Mesodermal cell (in vitro differentiated cells): ENCODE results near the gene RAB31.

Experiments
- H3K27ac ChIP-seq: 2 replicates; pipeline ENCODE4 v1.7.0; 2013; ENCODE audit warnings: mild to moderate bottlenecking, low read depth, low read length, moderate library complexity; ENCODE audit not compliant: severe bottlenecking
- H3K36me3 ChIP-seq: 2 replicates; pipeline ENCODE4 v1.7.1; 2013; ENCODE audit warnings: mild to moderate bottlenecking, low read length, moderate library complexity; ENCODE audit not compliant: control insufficient read depth, insufficient read depth
- H3K4me1 ChIP-seq: one replicate; pipeline ENCODE4 v1.7.1; 2013; ENCODE audit warnings: mild to moderate bottlenecking, low read length; ENCODE audit not compliant: insufficient read depth, control insufficient read depth, poor library complexity, severe bottlenecking
- H3K4me3 ChIP-seq: 2 replicates; pipeline ENCODE4 v1.7.0; 2013; ENCODE audit warnings: low read length, control low read depth, mild to moderate bottlenecking; ENCODE audit not compliant: insufficient read depth, poor library complexity, severe bottlenecking; ENCODE audit errors: extremely low read depth
- H3K9me3 ChIP-seq: 2 replicates; pipeline ENCODE4 v1.7.1; 2013; ENCODE audit warnings: mild to moderate bottlenecking, low read length, moderate library complexity; ENCODE audit not compliant: control insufficient read depth
- WGBS, 2 experiments: methylation state at CpG; one replicate each; pipeline ENCODE4 v1.1.5; 2013; ENCODE audit warnings: missing lambda C conversion rate in 2 of 2; ENCODE audit not compliant: insufficient coverage in 2 of 2; 5-methylcytosine and 5-hydroxymethylcytosine counted together

Gene RAB31

DNA sequence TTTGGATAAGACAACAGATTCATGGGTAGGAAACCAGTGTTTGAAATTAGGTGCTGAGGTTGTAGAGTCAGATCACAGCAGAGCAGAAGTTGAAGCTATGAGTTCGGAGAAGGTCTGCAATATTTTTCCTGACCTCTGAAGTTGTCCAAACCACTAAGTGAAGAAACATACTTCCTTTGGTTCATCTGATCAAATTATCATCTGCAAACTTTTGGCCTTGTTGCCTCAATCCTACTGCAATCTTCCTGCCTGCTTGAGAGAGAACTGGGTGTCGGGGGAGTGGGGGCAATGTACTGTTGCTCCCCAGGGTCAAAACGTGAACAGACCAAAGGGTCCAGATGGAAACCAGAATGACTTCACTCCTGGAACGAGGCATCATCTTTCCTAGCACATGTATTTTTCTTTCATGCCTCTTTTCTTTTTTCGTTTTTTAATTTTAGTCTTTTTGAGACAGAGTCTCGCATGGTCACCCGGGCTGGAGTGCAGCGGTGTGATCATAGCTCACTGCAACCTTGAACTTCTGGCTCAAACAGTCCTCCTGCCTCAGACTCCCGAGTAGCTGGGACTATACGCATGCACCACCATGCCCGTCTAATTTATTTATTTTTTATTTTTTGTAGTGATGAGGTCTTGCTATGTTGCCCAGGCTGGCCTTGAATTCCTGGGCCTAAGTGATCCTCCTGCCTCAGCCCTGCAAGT, 42.7 kb downstream of the RAB31 start:
- peaks cover 45% of the 10 kb centered on the region for H3K36me3 ChIP-seq
- no peak overlapping the region for H3K27ac ChIP-seq
- no peak overlapping the region for H3K4me3 ChIP-seq
- H3K9me3 ChIP-seq, result peaks cover under 1% of the 10 kb centered on the region
- peaks cover 10% of the 10 kb centered on the region for H3K4me1 ChIP-seq
- WGBS, 2 experiments, result 89 to 96% methylated on average over 8 to 9 of the region's 11 CpGs

DNA sequence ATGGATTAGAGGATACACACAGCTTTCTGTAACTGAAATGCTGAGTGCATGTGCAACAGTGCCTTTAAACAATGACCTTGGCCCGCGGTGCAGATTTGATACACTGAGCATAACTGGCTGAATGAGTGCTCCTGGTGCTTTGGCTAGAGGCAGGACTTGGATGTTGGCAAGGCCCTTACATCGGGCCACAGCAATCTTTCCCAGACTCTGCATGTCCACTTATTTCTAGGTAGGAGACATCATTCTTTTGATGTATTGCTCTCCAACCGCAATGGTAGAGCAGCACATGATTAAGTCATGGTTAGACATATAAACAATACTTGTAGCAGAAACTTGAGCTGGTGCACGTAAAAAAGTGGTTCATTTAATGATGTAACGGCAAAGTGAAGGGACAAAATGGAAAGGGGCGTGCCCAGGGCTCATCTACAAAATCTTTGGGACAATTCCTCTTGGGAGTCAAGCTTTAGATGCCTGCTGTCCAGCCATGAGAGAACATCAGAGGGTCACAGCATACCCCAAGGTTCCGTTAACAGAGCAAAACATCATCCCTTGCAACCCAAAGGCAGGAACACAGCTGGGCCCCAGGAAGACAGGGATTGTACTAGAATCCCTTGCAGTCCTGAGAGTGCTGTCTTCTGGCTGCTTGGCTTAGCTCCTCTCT, 43.4 kb downstream of the RAB31 start:
- peaks cover 13% of the 10 kb centered on the region for H3K4me1 ChIP-seq
- no peak overlapping the region for H3K4me3 ChIP-seq
- peaks cover 41% of the 10 kb centered on the region for H3K36me3 ChIP-seq
- WGBS, 2 experiments, result 99 to 100% methylated on average over 6 to 7 of the region's 8 CpGs
- no peaks in the 10 kb centered on the region for H3K9me3 ChIP-seq
- H3K27ac ChIP-seq, result no peak overlapping the region

DNA sequence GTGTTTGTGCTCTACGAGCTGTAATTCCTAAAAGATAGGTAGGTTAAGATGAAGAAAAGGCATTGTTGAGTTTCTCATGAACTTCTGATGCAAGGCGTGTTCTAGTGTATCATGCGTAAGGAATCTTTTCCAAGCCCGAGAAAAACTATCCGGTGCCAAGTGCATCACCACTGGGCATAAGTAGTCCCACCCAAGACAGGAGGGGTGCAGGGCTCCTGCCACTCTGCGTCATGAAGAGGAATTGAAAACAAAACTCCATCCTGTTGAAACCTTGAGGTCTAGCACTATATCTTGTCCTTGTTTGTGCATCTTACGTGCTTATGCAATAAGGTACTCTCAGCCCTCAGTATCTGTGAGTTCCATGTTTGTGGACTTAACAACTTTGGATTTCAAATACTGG, 45.7 kb downstream of the RAB31 start:
- no peak overlapping the region for H3K27ac ChIP-seq
- H3K36me3 ChIP-seq, result peaks cover 56% of the 10 kb centered on the region
- H3K9me3 ChIP-seq, result no peaks in the 10 kb centered on the region
- no peak overlapping the region for H3K4me3 ChIP-seq
- peaks cover 32% of the 10 kb centered on the region for H3K4me1 ChIP-seq
- WGBS, 2 experiments, result 93 to 98% methylated on average over 6 to 7 of the region's 7 CpGs

DNA sequence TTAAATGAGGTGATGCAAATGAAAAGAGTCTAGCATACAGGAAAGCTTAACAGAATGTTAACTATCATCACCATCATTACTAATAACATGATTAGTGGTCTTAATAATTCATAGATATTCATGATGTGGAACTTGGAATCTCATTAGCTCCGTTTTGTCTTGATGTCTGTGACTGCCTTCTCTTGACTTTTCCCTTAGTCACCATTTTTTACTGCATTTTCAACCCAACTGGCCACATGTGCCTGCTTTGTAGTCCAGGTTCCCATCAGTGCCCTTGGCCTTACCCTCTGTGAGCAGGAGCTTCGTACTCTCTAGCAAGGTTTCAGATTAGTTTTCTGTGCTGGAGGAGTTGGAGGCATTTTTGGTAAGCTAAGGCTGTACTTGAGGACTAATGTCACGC, 47.0 kb downstream of the RAB31 start:
- H3K4me3 ChIP-seq, result no peak overlapping the region

DNA sequence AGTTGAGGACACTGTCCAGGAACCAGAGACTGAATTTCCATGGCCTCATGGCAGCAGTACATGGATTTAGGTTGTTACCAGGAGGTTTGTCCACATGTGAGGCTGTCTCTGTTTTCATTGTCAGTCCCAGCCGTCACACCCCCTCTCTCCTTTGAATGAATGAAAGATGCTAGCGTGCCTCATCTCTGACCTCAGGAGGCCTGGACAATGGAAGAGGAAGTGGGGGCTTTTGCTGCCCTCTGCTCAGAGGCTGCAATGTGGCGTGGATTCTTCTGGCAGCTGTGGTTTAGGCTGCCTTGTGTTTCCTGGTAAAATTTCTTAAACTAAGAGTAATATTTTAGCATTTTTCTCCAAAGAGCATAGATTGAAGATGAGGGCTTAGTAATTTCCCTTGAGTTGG, 47.5 kb downstream of the RAB31 start:
- peaks cover 32% of the 10 kb centered on the region for H3K4me1 ChIP-seq
- peaks cover 53% of the 10 kb centered on the region for H3K36me3 ChIP-seq
- peaks cover 3% of the 10 kb centered on the region for H3K9me3 ChIP-seq
- WGBS, 2 experiments, result 60% methylated on average over 1 of the region's 3 CpGs; no CpG with 5 or more reads in 1 of the 2 experiments
- peak overlapping the region; percentile 11 for H3K27ac ChIP-seq
- no peak overlapping the region for H3K4me3 ChIP-seq

More for the DNA sequence above, 47.0 kb downstream of the RAB31 start:
- Histone ChIP-seq H3K27ac (no peak overlapping the region), H3K9me3 (no peaks in the 10 kb centered on the region), H3K4me1 (peaks cover 32% of the 10 kb centered on the region), H3K36me3 (peaks cover 54% of the 10 kb centered on the region)
- 59 to 63% methylated on average over 1 to 3 of the region's 3 CpGs for WGBS, 2 experiments

DNA sequence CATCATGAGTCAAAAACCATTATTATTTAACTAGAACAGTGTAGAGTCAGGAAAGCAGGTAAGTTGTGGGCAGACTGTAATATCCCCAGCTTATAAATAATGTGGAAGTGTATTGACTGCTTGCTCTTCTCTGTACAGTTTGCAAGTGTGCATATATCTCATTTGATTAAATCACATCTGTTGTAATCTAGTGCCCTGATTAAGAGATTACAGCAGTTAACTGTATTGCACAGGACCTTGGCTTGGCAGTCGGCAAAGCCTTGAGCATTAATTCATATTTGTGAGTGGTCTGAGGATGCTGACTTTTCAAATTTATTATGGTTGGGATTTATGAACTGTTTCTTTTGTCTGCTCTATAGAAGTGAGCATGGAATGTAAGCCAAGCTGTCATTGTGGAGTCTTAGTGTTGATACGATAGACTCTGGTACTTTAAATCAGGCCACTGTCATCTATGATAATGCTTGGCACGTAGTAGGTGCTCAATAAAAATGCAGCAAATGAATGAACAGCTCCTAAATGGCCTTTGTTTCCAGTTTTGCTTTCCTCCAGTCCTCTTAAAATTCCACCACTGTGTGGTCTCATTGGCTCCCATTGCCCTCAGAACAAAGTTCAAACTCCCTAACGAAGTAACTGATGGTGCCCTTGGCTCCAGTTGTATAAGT, 48.3 kb downstream of the RAB31 start:
- peak overlapping the region; percentile 25 for H3K27ac ChIP-seq
- H3K36me3 ChIP-seq, result peaks cover 53% of the 10 kb centered on the region
- peaks cover 32% of the 10 kb centered on the region for H3K4me1 ChIP-seq
- WGBS, 2 experiments, result 100% methylated on average over 3 of the region's 4 CpGs
- peaks cover 7% of the 10 kb centered on the region for H3K9me3 ChIP-seq
- no peak overlapping the region for H3K4me3 ChIP-seq

DNA sequence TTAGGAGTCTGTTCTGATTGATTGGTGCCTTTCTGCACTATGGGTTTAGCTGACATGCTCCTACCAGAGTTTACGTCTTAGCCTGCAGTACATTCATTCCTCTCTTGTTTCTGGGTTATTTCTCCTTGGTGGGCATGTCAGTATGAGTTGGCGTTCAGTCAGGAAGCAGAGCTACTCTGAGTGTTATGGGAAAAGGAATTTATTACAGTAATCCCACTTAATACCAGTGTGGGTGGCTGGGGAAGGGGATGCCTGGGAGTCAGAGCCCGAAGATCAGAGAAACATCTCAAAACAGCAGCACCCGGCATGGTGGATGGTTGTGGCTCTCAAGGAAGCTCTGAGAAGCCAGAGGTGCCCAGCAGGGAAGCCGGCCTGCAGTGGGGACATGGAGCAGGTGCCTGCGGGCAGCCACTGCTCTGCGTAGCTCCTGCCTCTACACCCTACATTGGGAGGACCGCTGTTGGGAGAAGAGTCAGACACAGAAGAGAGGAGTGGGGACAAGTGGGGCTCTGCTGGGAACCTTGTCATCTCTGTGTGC, 48.9 kb downstream of the RAB31 start:
- 100% methylated on average over 3 to 6 of the region's 8 CpGs for WGBS, 2 experiments
- H3K4me3 ChIP-seq, result no peak overlapping the region
- H3K4me1 ChIP-seq, result peaks cover 32% of the 10 kb centered on the region
- H3K27ac ChIP-seq, result peak overlapping the region; percentile 25
- peaks cover 54% of the 10 kb centered on the region for H3K36me3 ChIP-seq
- peaks cover 9% of the 10 kb centered on the region for H3K9me3 ChIP-seq

DNA sequence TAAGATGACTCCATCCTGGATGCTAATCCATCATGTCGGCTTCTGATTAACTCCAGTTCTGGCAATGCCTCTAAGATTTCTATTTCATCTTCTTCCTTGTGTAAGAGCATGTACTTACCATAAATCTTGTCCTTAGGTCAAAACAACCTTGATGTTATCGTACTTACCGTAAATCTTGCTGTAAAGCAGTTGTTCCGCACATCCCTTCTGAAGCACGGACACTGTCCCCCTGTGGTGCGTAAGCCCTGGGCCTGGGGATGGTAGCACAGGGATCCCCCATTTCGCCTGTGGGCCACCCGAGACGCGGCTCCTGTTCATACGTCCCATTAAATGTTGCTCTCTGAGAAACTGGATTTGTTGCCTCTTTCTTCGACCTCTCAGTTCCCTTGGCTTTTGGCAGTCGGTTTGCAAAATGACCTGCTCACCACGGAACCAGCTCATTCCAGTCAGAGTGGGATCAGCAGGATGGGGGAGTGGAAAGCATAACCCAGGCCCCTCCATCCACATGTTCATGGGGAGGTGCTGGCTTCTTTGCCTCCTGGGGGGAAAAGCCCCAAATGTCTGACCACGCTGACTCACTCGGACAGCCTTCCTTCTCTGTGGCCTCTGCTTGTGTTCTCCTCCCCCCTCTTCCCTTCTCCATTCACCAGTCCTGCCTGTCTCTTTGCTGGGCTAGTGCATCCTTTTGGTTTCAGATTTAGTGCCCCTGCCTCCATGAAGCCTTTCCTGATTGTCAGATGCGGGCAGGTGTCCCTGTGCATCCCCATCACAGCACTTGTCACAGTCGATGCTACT, 49.9 kb downstream of the RAB31 start:
- peaks cover 32% of the 10 kb centered on the region for H3K4me1 ChIP-seq
- peaks cover 11% of the 10 kb centered on the region for H3K9me3 ChIP-seq
- no peak overlapping the region for H3K4me3 ChIP-seq
- 94 to 95% methylated on average over 17 of the region's 18 CpGs for WGBS, 2 experiments
- H3K36me3 ChIP-seq, result peaks cover 60% of the 10 kb centered on the region
- no peak overlapping the region for H3K27ac ChIP-seq

DNA sequence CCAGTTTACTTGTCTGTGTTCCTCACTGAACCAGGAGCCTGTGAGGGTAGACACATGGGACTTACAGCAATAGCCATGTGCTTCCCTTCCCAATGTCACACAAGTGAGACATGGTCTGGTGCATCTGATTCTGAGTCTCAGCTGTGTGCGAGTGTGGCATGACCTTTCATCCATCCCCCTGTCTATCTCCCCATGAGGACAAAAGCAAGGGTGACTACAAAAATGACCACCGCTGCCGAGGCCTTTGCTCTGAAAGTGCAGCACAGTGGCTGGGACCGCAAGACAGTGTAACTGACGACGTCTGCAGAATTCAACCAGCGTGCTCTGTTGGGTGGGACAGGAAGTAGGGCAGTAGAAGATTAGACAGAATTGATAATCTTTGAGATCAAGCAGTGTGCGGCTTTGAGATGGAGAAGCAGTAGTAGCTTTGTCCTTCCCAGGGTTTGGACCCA, 50.5 kb downstream of the RAB31 start:
- WGBS, 2 experiments, result 93 to 95% methylated on average over 7 to 8 of the region's 8 CpGs
- Histone ChIP-seq H3K4me3 (no peak overlapping the region), H3K9me3 (peaks cover 11% of the 10 kb centered on the region), H3K4me1 (peaks cover 32% of the 10 kb centered on the region), H3K36me3 (peaks cover 59% of the 10 kb centered on the region), H3K27ac (no peak overlapping the region)

DNA sequence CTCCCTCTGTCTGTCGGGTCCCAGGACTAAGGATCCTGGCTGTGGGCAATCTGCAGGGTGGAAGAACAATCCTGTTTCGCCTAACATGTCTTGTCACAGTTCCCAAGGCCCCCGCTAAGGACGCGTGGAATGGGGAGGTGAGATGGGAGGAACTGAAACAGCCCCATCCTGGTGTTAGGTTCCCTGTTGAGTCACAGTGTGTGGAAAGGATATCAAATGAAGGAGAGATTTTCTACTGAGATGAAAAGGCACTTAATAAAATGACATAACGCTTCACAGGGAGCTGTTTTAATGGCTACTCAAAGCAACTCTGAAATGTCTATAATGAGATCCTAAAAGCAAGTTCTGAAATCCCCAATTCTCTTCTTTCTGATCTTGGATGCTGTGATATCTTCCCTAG, 52.5 kb downstream of the RAB31 start:
- peaks cover 26% of the 10 kb centered on the region for H3K4me1 ChIP-seq
- 81 to 100% methylated on average over 5 of the region's 6 CpGs for WGBS, 2 experiments

More for the DNA sequence above, 52.5 kb downstream of the RAB31 start:
- Histone ChIP-seq H3K27ac (no peak overlapping the region), H3K9me3 (peaks cover 11% of the 10 kb centered on the region), H3K36me3 (peaks cover 73% of the 10 kb centered on the region), H3K4me3 (no peak overlapping the region)
